ENCODE data around the gene IFFO2.

DNA sequence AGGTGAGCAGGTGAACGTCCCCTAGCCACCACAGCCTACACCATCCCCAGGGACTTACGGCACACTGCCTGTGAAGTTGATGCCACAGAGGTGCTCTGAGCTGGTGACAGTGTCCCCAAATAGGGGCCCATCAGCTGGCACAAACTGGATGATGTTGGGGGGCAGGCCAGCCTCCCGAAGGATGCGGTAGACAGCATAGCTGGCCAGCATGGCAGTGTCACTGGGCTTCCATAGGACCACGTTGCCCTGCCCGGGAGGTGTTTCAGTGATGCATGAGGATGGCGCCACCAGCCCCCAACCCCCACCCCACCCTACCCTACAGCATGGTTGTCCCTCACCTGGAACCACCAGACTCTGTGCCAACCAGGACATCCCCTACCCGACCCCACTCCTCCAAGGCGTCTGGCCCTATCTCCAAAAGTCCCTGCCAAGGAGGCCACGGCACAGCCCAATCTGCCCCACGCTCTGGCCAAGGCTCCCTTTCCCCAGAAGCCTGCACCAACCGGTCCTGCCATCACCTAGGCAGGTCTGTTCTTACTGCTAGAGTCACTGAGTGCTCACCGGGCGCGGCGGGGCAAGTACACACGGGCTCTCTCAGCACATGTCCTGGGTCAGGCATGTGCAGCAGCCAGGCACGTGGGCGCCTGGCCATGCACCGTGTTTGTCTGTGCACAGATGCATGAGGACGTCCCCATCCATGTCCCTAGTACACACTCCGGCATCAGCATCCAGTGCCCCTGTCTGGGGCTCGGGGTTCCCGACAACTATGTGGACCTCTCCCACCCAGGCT lies 74.6 kb downstream of the IFFO2 start:
- TF ChIP-seq, protein P1, sequence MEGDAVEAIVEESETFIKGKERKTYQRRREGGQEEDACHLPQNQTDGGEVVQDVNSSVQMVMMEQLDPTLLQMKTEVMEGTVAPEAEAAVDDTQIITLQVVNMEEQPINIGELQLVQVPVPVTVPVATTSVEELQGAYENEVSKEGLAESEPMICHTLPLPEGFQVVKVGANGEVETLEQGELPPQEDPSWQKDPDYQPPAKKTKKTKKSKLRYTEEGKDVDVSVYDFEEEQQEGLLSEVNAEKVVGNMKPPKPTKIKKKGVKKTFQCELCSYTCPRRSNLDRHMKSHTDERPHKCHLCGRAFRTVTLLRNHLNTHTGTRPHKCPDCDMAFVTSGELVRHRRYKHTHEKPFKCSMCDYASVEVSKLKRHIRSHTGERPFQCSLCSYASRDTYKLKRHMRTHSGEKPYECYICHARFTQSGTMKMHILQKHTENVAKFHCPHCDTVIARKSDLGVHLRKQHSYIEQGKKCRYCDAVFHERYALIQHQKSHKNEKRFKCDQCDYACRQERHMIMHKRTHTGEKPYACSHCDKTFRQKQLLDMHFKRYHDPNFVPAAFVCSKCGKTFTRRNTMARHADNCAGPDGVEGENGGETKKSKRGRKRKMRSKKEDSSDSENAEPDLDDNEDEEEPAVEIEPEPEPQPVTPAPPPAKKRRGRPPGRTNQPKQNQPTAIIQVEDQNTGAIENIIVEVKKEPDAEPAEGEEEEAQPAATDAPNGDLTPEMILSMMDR (conservative IDR thresholded peaks at IDR 0.05; ENCODE audit: low read depth in 2 of 2): no peak
- TF ChIP-seq EZH2phosphoT487 (IDR thresholded peaks at IDR 0.05; ENCODE audit: unreplicated experiment): no peak
- TF ChIP-seq EZH2 (IDR thresholded peaks at IDR 0.05; ENCODE audit: low read depth, unreplicated experiment): no peak
- TF ChIP-seq, protein P2, sequence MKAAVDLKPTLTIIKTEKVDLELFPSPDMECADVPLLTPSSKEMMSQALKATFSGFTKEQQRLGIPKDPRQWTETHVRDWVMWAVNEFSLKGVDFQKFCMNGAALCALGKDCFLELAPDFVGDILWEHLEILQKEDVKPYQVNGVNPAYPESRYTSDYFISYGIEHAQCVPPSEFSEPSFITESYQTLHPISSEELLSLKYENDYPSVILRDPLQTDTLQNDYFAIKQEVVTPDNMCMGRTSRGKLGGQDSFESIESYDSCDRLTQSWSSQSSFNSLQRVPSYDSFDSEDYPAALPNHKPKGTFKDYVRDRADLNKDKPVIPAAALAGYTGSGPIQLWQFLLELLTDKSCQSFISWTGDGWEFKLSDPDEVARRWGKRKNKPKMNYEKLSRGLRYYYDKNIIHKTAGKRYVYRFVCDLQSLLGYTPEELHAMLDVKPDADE (IDR thresholded peaks at IDR 0.05): no peak
- no peak for TF ChIP-seq CREB1 (CRISPR knock-in tag; IDR thresholded peaks at IDR 0.05; ENCODE audit: low read depth)
- no peak for TF ChIP-seq JUNB (IDR thresholded peaks at IDR 0.05; ENCODE audit: unreplicated experiment)
- TF ChIP-seq STAT1 (IDR thresholded peaks at IDR 0.05; ENCODE audit: unreplicated experiment): no peak
- TF ChIP-seq, protein P3, sequence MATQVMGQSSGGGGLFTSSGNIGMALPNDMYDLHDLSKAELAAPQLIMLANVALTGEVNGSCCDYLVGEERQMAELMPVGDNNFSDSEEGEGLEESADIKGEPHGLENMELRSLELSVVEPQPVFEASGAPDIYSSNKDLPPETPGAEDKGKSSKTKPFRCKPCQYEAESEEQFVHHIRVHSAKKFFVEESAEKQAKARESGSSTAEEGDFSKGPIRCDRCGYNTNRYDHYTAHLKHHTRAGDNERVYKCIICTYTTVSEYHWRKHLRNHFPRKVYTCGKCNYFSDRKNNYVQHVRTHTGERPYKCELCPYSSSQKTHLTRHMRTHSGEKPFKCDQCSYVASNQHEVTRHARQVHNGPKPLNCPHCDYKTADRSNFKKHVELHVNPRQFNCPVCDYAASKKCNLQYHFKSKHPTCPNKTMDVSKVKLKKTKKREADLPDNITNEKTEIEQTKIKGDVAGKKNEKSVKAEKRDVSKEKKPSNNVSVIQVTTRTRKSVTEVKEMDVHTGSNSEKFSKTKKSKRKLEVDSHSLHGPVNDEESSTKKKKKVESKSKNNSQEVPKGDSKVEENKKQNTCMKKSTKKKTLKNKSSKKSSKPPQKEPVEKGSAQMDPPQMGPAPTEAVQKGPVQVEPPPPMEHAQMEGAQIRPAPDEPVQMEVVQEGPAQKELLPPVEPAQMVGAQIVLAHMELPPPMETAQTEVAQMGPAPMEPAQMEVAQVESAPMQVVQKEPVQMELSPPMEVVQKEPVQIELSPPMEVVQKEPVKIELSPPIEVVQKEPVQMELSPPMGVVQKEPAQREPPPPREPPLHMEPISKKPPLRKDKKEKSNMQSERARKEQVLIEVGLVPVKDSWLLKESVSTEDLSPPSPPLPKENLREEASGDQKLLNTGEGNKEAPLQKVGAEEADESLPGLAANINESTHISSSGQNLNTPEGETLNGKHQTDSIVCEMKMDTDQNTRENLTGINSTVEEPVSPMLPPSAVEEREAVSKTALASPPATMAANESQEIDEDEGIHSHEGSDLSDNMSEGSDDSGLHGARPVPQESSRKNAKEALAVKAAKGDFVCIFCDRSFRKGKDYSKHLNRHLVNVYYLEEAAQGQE (IDR thresholded peaks at IDR 0.05; ENCODE audit: unreplicated experiment): no peak
- no peak for TF ChIP-seq POLR2AphosphoS5 (IDR thresholded peaks at IDR 0.05; ENCODE audit: low read depth)
- no peak for TF ChIP-seq NANOG (IDR thresholded peaks at IDR 0.05; ENCODE audit: borderline replicate concordance)
- no peak for TF ChIP-seq ZNF114 (CRISPR knock-in tag; IDR thresholded peaks at IDR 0.05)
- TF ChIP-seq ZNF331 (CRISPR knock-in tag; IDR thresholded peaks at IDR 0.05; ENCODE audit: low read depth): no peak
